ENCODE data around the gene ZC3H7B. TPM values are rescaled to one million over a fixed set of nuclear protein-coding genes. Genes with fewer than 3 reads are reported as not detected.

Gene ZC3H7B
- total and polyA plus RNA-seq, 2 donors (not counting 3 experiments of a cell fraction or from before 2014, with no cell fraction given), result 66.8 to 95.9 TPM

DNA sequence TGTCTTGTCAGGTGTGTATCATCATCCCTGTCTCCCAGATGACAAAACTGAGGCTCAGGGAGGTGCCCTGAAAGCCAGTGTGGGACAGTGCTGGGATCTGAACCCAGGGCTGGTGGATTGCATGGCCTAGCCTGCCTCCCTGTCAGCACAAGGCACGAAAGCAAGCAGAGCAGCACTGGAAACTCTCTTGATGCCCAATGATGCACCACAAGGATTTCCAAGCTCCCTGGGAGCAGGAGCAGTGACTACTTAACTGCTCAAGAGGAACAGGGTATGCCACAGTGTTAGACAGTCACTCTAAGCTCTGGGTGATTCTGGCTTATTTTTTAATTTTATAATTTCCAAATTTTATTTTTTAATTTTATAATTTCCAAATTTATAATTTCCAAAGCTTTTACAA lies 9.0 kb downstream of the ZC3H7B start:
- TF ChIP-seq MYC (IDR thresholded peaks at IDR 0.05; ENCODE audit: low read depth, low read length), result no peak
- no peak for TF ChIP-seq POLR2A (IDR thresholded peaks at IDR 0.05; ENCODE audit: low read depth, low read length)
- TF ChIP-seq, protein P1, sequence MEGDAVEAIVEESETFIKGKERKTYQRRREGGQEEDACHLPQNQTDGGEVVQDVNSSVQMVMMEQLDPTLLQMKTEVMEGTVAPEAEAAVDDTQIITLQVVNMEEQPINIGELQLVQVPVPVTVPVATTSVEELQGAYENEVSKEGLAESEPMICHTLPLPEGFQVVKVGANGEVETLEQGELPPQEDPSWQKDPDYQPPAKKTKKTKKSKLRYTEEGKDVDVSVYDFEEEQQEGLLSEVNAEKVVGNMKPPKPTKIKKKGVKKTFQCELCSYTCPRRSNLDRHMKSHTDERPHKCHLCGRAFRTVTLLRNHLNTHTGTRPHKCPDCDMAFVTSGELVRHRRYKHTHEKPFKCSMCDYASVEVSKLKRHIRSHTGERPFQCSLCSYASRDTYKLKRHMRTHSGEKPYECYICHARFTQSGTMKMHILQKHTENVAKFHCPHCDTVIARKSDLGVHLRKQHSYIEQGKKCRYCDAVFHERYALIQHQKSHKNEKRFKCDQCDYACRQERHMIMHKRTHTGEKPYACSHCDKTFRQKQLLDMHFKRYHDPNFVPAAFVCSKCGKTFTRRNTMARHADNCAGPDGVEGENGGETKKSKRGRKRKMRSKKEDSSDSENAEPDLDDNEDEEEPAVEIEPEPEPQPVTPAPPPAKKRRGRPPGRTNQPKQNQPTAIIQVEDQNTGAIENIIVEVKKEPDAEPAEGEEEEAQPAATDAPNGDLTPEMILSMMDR (IDR thresholded peaks at IDR 0.05; ENCODE audit: extremely low read depth in 1 of 2, insufficient read depth in 1 of 2, low read depth in 1 of 2, low read length in 2 of 2), result no peak
- TF ChIP-seq, protein P2, sequence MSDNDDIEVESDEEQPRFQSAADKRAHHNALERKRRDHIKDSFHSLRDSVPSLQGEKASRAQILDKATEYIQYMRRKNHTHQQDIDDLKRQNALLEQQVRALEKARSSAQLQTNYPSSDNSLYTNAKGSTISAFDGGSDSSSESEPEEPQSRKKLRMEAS (IDR thresholded peaks at IDR 0.05; ENCODE audit: insufficient read depth, insufficient read length), result no peak
- TF ChIP-seq FOS (IDR thresholded peaks at IDR 0.05; ENCODE audit: borderline replicate concordance, insufficient read depth, low read length), result no peak
- TF ChIP-seq JUN (IDR thresholded peaks at IDR 0.05; ENCODE audit: borderline replicate concordance, insufficient read depth, insufficient read length, low read depth), result no peak
- TF ChIP-seq EZH2 (IDR thresholded peaks at IDR 0.05; ENCODE audit: borderline replicate concordance, low read depth, low read length, severe bottlenecking), result no peak
- TF ChIP-seq GATA2 (IDR thresholded peaks at IDR 0.05; ENCODE audit: insufficient read depth, insufficient read length, low read depth, low read length), result no peak
- TF ChIP-seq POLR2AphosphoS5 (IDR thresholded peaks at IDR 0.05; ENCODE audit: insufficient read depth, low read depth, low read length), result no peak
- H3K9me1 ChIP-seq (replicated peaks; ENCODE audit: control insufficient read depth, extremely low read depth, insufficient read depth, low read length), result no peaks in the 10 kb centered on the region
- H3K27me3 ChIP-seq (ENCODE audit: control insufficient read depth in 2 of 2, insufficient read depth in 2 of 2, low read length in 2 of 2), result no peaks in the 10 kb centered on the region
- peaks cover 4 to 7% of the 10 kb centered on the region in 2 experiments for H3K36me3 ChIP-seq (ENCODE audit: control insufficient read depth in 2 of 2, extremely low read depth in 1 of 2, insufficient read depth in 2 of 2, low read length in 2 of 2)
- dilution Hi-C loops (cut with MboI; ENCODE audit: extremely low pct_ligation_motif_present, low sequenced_read_pairs), result no loop called here
- H4K20me1 ChIP-seq (replicated peaks; ENCODE audit: control insufficient read depth, extremely low read depth, insufficient read depth, low read length), result peaks cover 2% of the 10 kb centered on the region
- no peak overlapping the region for H2AFZ ChIP-seq (ENCODE audit: low read depth, low read length)
- no peaks in the 10 kb centered on the region for H3K9me3 ChIP-seq (replicated peaks; ENCODE audit: control insufficient read depth, insufficient read depth, low read length)
- peaks cover 10% of the 10 kb centered on the region for H3K4me1 ChIP-seq (ENCODE audit: control insufficient read depth, extremely low read depth, insufficient read depth, low read length)
- H3K27ac ChIP-seq (ENCODE audit: insufficient read depth, low read depth, low read length), result no peak overlapping the region
- ChIA-PET POLR2A (no interaction called here), CTCF (no interaction called here)
- peaks cover 82% of the 10 kb centered on the region for H3K79me2 ChIP-seq (ENCODE audit: control insufficient read depth, insufficient read depth, low read length)
- intact Hi-C loops (cut with micrococcal nuclease), result no loop called here
- no peak for DNase-seq (ENCODE audit: low read depth, low spot score)
- no peak overlapping the region for H3K9ac ChIP-seq (replicated peaks; ENCODE audit: extremely low read depth, insufficient read depth, low read length)
- FAIRE-seq, result no peak
- no TSS peak for BruUV-seq (replicated peaks)
- no peak overlapping the region for H3K4me2 ChIP-seq (ENCODE audit: insufficient read depth, low read length)
- no peak overlapping the region for H3K4me3 ChIP-seq (replicated peaks in 1 of 3; ENCODE audit: insufficient read depth in 1 of 3, low read depth in 1 of 3, low read length in 3 of 3)

All from endothelial cell of umbilical vein (primary cell).